GM21717 (cell line): ENCODE measurements around the gene PCDH17.

ENCODE experiments used
- ATAC-seq: cut with Tn5 transposase; IDR thresholded peaks from one replicate; pipeline ENCODE4 v1.9.1; 2021; ENCODE audit warnings: mild to moderate bottlenecking, moderate library complexity; ENCODE audit not compliant: unreplicated experiment

Gene PCDH17, protein sequence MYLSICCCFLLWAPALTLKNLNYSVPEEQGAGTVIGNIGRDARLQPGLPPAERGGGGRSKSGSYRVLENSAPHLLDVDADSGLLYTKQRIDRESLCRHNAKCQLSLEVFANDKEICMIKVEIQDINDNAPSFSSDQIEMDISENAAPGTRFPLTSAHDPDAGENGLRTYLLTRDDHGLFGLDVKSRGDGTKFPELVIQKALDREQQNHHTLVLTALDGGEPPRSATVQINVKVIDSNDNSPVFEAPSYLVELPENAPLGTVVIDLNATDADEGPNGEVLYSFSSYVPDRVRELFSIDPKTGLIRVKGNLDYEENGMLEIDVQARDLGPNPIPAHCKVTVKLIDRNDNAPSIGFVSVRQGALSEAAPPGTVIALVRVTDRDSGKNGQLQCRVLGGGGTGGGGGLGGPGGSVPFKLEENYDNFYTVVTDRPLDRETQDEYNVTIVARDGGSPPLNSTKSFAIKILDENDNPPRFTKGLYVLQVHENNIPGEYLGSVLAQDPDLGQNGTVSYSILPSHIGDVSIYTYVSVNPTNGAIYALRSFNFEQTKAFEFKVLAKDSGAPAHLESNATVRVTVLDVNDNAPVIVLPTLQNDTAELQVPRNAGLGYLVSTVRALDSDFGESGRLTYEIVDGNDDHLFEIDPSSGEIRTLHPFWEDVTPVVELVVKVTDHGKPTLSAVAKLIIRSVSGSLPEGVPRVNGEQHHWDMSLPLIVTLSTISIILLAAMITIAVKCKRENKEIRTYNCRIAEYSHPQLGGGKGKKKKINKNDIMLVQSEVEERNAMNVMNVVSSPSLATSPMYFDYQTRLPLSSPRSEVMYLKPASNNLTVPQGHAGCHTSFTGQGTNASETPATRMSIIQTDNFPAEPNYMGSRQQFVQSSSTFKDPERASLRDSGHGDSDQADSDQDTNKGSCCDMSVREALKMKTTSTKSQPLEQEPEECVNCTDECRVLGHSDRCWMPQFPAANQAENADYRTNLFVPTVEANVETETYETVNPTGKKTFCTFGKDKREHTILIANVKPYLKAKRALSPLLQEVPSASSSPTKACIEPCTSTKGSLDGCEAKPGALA (N-terminal part only)

DNA sequence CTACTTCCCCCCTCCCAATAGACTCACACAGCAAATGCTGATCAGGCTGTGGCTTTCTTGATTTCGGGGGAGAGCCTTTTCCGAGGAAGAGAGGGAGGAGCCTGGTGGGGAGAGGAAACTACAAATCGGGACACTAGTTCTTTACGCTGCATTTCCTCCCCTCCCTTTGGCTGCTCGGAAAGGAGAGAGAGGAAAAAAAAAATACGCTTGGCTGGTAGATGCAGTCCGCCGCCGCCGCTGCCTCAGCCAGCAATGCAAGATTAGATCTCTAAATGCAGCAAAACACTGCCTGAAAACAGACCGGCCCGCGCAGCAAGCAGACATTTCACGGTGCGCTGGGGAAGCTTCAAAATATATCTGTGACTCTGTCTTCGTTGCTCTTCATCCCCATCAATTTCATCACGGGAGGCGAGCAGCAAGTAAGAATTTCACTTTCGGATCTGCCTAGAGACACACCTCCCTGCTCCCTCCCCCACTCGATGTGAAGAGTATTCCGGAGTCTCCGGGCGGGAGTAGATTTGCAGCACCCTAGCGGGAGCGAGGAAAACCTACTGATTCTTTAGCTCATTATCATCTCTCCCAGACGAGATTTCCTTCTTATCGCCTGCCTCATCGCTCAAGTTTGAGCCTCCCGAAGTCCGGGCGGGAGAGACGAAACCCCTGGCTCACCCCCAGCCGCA is at the start of gene PCDH17:
Gene PCDH17, plus strand, starts transcription at position 149 of the 680 bp plus-strand sequence. CDS start 803 bp downstream, outside the sequence.
- ATAC-seq = no peak

DNA sequence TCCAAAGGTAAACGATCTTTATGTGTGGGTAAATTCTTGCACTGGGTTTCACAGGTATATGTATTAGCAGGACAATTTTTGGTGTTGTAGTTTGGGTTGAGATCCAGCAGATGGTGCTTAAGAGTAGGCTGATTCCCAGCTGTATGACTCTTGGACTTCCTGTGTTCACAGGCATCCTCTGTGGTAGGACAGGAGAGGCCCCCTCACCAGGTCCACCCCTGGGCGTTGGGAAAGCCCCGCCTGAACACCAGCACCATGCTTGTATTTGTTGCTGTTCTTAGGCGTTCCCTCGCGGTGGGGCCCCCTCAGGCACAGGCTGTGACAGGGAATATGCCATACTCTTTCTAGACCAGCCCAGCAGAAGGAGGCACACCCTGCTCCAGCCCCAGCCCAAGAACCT is 49.5 kb upstream of the PCDH17 start:
- no peak for ATAC-seq

DNA sequence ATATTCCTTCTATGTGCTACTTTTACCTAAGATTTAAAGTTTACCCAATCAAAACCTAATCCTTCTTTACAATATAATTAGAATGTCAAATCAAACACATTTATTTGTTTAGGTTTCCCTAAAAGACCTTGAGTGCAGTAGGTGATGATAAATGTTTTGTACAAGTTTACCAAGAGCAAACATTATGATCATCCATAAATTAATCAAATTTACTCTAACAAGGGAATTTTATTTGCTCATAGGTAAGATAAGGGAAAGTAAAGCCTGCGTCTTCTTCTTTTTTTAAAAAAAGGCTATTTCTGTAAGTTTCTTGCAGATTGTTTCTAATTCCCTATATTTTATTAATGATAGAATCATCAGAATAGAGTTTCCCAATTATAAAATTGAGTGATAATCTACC is 48.0 kb upstream of the PCDH17 start:
- ATAC-seq = no peak

DNA sequence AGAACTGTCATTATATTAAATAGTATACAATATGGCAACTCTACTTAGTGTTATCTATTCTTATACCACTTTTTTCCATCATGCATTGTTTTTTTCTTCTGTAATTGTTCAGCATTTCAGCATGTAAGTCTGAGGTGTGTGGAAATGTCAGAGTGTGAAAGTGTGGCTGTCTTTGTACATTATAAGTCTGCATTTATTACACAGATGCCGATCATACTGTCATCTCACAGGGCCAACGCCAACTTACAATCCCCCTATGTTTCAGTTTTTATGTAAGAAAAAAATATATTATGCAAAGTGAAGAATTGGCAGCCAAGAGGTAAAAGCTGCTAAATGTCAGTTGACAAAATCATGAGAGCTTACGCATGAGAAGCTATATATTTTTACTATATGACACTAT is 42.9 kb upstream of the PCDH17 start:
- ATAC-seq = no peak

DNA sequence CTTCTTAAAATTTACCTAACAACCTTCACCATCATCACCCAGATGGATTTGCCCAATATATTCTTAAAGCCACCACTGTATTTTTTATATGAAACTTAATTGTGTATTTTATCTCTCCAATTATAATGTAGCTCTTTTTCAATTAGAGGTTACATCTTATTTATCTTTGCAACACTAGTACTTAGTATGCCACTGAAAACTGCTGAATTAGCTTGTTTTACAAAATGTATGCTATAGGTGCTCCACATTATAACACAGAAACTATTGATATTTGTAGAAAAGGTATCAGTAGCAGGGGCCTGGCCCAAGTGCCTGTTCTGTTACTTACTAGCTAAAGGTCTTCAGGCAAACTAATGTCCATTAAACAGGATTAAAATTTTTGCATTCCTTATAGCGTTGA is 35.8 kb upstream of the PCDH17 start:
- no peak for ATAC-seq

DNA sequence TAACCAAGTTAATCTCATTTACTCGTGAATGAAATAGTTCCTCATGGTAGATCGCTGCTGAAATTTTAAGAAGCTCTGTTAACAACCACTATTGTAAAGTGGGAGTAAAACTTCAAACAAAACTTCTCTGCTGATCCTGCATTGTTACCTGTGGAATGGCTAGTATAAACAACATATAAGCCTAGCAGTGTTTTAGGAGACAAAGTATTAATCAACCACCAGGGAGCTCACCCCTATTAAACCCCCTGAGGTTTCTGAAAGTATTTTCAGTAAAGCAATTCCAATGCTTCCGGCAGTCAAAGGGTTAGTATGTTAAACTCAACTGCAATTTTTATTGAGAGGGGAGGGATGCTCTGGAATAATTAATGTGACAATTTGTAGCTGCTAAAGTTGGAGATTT is 30.0 kb upstream of the PCDH17 start:
- ATAC-seq = no peak

DNA sequence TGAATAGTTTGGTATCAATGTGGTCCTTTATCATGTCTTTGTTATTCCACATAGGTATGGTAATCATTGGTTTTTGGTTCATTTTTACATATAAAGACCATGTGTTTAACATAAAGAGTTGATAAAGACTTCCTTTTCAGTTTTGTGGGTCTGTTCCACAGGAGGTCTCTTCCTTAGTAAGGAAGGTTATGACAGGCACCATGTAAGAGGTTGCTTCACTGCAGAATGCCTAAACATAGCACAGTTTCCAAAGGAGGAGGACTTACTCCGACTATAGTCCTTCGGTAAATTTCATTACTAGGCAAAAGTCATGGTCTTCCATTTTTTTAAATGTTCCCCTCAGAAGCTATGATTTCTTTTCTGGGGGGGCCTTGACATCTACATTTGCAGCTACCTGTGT is 27.1 kb upstream of the PCDH17 start:
- no peak for ATAC-seq

DNA sequence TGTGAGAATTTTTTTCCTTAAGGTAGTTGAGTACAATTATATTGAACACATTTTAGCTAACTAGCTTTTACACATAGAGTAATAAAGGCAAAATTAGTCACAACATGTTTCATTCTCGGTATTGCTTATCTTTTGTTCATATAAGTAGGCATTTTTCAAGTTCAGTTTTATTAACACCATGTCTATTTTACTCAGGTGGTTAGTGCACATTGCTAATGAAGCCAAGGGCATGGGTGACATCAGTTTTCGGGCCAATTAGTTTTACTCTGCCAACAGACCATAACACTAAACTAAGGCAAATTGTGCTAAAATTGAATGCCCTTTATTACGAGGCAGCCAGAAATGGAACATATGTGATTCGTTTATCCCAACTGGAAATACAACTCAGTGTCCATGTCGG is 19.6 kb upstream of the PCDH17 start:
- ATAC-seq = no peak

DNA sequence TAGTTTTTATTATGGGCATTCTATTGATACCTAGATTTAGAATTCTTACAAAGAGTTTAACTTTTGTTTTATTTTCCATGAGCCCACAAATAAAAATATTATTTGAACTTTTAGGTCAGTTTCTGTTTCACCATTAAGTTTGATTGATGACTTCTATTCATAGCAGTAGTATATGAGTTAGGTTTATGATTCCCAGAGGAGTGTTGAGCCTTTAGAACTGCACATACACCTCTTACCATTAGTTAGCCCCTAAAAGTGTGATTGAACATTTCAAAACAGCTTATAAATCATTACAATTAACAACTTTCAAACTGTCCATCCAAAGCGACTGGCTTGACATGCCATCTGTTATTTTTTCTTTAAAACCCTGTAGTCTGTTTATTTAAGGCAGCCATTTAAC is 19.0 kb upstream of the PCDH17 start:
- ATAC-seq = no peak

DNA sequence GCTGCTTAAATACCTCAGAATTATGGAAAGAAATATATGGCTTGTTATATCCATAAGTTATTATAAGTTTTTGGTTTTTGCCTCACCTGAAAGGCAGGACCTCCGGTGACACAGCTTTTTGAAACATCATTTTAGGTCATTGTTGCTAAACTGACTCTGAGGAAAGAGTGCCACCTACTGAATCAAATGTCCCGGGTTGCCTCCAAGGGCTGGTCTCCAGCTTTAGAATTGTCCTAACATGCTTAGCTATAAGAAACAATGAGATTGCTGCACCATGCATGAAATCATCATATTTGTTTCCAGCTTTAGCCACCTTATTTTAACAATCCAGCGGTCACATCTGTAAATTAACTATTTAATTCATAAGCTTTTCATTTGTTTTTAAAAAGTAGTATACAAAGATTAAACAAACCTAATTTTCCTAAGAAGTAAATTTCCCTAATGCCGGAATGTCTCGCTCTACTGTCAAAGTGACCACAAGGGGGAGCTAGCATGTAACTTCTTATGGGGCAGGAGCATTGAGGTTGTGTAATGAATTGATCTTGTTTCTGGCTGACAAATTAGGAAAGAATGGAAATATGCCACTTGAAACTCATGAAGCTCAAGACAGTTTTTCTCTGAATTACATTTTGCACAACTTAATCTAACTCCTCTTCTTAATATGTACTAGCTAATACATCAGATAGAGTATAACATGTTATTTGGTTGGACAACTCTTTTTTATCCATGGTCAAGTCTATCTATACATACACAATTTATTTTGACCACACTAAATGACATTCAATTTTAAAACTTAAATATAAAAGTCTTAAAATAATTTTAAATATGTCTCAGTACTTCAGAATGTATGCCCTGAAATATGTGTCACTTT is 6.7 kb upstream of the PCDH17 start:
- ATAC-seq = peak; percentile 66

DNA sequence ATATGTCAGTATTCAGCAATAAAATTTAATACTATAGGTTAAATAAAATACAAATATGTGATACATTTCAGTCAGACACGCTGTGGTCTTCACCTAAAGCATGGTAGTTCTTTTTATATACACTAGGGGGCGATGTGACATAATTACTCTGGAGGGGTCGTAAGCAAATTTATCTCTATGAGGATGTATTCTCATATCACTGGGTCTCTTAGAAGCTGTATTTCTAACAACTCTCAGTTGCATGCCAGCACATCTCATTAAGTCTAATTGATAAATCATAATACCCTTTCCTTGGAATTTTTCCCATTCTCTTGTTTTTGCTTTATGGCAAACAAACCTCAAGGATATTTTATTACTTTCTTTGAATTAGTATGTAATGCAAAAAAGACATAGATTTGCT is 3.9 kb upstream of the PCDH17 start:
- ATAC-seq = no peak

DNA sequence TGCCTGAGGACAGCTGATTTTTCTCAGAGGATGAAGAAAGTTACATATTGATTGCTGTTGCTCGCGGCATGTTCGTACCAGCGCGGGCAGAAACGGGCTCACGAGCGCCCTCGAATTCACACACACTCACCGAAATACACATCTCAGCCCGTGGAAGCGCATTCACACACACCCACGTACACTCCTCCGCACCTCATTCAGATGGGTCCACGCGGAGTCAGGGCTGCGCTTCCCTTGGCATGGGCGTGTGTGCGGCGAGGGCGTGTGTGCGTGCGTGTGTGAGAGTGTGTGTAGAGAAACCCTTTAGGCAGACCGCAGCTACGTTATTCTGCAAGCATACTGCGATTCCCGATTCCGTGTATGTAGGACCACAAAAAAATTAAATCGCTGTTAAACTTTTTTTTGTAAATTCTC is 2.1 kb upstream of the PCDH17 start:
- no peak for ATAC-seq

DNA sequence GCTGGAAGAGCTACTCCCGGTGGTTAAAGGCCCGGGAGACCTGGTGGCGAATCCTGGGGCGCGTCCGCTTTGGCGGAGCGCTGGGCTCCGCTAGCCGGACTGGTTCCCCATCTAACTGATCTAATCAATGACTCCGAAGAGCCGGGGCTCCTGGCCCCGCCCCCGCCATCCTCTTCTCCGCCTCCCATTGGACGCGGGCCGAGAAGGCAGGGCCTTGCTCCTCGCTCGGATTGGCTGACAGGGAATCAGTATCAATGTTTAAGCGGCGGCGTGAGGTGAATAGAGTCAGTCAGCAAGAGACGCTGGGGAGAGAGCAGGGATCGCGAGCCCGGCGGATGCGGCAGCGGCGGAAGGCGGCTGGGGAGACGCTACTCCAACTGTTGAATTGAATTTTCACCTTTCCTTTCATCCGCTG is 1.7 kb upstream of the PCDH17 start:
- no peak for ATAC-seq

DNA sequence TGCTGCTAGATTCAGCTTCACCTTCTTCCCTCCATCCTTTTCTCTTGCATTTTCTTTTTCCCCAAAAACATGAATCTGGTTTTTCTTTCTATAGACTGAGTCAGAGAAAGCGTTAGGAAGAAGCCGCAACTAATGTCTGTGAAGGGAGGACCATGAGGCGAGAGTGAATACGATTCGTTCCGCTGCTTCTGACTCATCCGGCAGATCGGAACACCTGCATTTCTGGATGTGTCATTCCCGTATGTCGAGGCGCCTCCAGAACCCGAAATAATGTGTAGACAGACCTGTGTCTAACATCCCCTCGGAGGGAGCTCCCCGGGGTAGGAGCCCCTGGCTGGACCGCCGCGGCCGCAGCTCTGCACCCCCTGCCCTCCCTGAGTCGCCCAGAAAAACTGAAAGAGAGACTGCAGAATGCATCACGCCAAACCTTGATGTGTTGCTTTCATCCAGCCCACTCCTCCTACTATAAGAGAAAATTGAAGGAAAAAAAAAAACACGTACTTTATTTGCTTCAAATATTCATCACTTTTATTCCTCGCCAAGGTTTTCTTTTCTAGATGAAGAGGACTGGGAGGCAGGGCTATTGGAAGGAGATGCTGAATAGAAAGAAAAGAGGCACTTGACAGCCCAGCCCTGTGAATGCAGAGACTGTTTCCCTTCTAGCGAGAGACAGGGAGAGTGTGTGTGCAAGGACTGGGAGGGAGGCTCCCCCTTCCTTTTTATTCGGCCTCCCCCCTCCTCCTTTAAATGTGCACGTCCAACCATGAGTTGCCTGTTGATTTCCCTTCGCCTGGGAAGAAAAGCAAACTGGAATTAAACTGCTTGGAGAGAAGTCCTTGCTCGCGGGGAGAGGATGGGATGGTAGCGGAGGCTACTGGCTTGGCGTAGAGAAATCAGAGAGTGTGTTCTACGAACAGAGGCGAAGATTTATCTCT is 616 bp upstream of the PCDH17 start:
- ATAC-seq = no peak

DNA sequence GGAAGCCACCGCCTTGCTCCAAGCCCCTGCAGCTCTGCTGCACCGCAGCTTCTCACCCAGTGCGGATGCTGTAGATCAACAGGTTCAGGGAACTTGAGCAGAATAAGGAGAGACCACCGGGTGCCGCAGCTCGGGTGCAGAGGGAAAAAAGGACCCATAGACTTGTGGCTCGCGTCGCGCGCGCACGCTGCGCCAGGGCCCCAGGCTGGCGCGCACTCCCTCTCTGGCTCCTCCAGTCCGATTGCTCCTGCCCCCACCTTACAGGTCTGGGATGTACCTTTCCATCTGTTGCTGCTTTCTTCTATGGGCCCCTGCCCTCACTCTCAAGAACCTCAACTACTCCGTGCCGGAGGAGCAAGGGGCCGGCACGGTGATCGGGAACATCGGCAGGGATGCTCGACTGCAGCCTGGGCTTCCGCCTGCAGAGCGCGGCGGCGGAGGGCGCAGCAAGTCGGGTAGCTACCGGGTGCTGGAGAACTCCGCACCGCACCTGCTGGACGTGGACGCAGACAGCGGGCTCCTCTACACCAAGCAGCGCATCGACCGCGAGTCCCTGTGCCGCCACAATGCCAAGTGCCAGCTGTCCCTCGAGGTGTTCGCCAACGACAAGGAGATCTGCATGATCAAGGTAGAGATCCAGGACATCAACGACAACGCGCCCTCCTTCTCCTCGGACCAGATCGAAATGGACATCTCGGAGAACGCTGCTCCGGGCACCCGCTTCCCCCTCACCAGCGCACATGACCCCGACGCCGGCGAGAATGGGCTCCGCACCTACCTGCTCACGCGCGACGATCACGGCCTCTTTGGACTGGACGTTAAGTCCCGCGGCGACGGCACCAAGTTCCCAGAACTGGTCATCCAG is 964 bp downstream of the PCDH17 start:
- ATAC-seq = no peak

DNA sequence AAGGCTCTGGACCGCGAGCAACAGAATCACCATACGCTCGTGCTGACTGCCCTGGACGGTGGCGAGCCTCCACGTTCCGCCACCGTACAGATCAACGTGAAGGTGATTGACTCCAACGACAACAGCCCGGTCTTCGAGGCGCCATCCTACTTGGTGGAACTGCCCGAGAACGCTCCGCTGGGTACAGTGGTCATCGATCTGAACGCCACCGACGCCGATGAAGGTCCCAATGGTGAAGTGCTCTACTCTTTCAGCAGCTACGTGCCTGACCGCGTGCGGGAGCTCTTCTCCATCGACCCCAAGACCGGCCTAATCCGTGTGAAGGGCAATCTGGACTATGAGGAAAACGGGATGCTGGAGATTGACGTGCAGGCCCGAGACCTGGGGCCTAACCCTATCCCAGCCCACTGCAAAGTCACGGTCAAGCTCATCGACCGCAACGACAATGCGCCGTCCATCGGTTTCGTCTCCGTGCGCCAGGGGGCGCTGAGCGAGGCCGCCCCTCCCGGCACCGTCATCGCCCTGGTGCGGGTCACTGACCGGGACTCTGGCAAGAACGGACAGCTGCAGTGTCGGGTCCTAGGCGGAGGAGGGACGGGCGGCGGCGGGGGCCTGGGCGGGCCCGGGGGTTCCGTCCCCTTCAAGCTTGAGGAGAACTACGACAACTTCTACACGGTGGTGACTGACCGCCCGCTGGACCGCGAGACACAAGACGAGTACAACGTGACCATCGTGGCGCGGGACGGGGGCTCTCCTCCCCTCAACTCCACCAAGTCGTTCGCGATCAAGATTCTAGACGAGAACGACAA is 1.8 kb downstream of the PCDH17 start:
- ATAC-seq = no peak
